Gastroesophageal sphincter (tissue), 4 donors: Measurements from ENCODE around the gene CMTM7. TPM values are rescaled to one million over a fixed set of nuclear protein-coding genes. Genes with fewer than 3 reads are reported as not detected.

Source experiments
- ATAC-seq: fragments of 150-250 bp; one replicate; pipeline ENCODE4 v1.9.1; 2016; ENCODE audit warnings: mild to moderate bottlenecking, moderate library complexity
- H3K27ac ChIP-seq, 4 donors: fragments of 200-600 bp; sonication (generic) in 3 of 4; 1 replicate in 3 of 4; 2 replicates in 1 of 4; pipeline ENCODE4 v1.5.1; 2016 to 2019
- H3K27me3 ChIP-seq: fragments of 200-600 bp; sonication (generic); one replicate; pipeline ENCODE4 v1.5.1; 2019
- H3K36me3 ChIP-seq, 2 donors: fragments of 200-600 bp; sonication (generic); one replicate each; pipeline ENCODE4 v1.5.1; 2019; ENCODE audit warnings: control low read depth in 1 of 2
- H3K4me1 ChIP-seq, 3 donors: fragments of 200-600 bp; sonication (generic); 1 replicate in 2 of 3; 2 replicates in 1 of 3; pipeline ENCODE4 v1.5.1; 2016 to 2019; ENCODE audit warnings: control low read depth in 2 of 3
- H3K4me3 ChIP-seq, 2 donors: fragments of 200-600 bp; sonication (generic); one replicate each; pipeline ENCODE4 v1.5.1; 2019; ENCODE audit warnings: mild to moderate bottlenecking in 1 of 2, moderate library complexity in 1 of 2
- H3K9me3 ChIP-seq, 3 donors: fragments of 200-600 bp; sonication (generic); one replicate each; pipeline ENCODE4 v1.5.1; 2017 to 2019; ENCODE audit warnings: control low read depth in 2 of 3
- EP300 ChIP-seq: sonication (generic); formaldehyde crosslinking; IDR thresholded peaks from one replicate; pipeline ENCODE4 v1.6.1; 2017; ENCODE audit warnings: antibody characterized with exemption, mild to moderate bottlenecking
- POLR2A ChIP-seq, 2 donors: fragments of 450-650 bp; IDR thresholded peaks; one replicate each; pipeline ENCODE4 v1.6.1; 2017; ENCODE audit warnings: antibody characterized with exemption in 2 of 2, mild to moderate bottlenecking in 2 of 2, moderate library complexity in 1 of 2
- POLR2AphosphoS5 ChIP-seq: sonication (generic); formaldehyde crosslinking; IDR thresholded peaks from one replicate; pipeline ENCODE4 v1.6.1; 2017; ENCODE audit warnings: antibody characterized with exemption
- WGBS, 2 donors: methylation state at CpG; one replicate each; pipeline ENCODE4 v1.1.5; 2018; ENCODE audit warnings: low coverage in 1 of 2; 5-methylcytosine and 5-hydroxymethylcytosine counted together
- total RNA-seq, 4 donors: library from RNA; depleted of rRNA; stranded (reverse); fragments of >200 nt; gene quantifications; one replicate each; pipeline ENCODE4 v1.1.0, GENCODE V29; 2016
- TF ChIP-seq, protein P1 (sequence below), 4 experiments: fragments of 200-600 bp in 2 of 4; fragments of 450-650 bp in 2 of 4; sonication (generic) in 1 of 4; IDR thresholded peaks; one replicate each; pipeline ENCODE4 v1.5.1; 2017 to 2019; ENCODE audit warnings: antibody characterized with exemption in 4 of 4, mild to moderate bottlenecking in 2 of 4, moderate library complexity in 2 of 4

Gene CMTM7
- total RNA-seq, 4 donors from 2014 or later = 2.9 to 7.0 (median 6.5) TPM

GRCh38 chr3:32392536-32393302 is 1.1 kb downstream of the CMTM7 start:
- Histone ChIP-seq H3K4me1 (peaks cover 0 to 23% (median 0%) of the 10 kb centered on the region in 3 donors), H3K27me3 (no peaks in the 10 kb centered on the region), H3K27ac (peak overlapping the region in 3 of 4 donors; percentile 68 to 83 (median 77)), H3K4me3 (peak overlapping the region; percentile 43 to 80), H3K9me3 (no peaks in the 10 kb centered on the region), H3K36me3 (no peaks in the 10 kb centered on the region)
- ATAC-seq = peak; percentile 37
- WGBS, 2 donors = 34 to 59% methylated on average over 3 to 5 of the region's 18 CpGs
- TF ChIP-seq POLR2AphosphoS5 = no peak
- TF ChIP-seq, protein P1, sequence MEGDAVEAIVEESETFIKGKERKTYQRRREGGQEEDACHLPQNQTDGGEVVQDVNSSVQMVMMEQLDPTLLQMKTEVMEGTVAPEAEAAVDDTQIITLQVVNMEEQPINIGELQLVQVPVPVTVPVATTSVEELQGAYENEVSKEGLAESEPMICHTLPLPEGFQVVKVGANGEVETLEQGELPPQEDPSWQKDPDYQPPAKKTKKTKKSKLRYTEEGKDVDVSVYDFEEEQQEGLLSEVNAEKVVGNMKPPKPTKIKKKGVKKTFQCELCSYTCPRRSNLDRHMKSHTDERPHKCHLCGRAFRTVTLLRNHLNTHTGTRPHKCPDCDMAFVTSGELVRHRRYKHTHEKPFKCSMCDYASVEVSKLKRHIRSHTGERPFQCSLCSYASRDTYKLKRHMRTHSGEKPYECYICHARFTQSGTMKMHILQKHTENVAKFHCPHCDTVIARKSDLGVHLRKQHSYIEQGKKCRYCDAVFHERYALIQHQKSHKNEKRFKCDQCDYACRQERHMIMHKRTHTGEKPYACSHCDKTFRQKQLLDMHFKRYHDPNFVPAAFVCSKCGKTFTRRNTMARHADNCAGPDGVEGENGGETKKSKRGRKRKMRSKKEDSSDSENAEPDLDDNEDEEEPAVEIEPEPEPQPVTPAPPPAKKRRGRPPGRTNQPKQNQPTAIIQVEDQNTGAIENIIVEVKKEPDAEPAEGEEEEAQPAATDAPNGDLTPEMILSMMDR (IDR thresholded peaks at IDR 0.05) = no peak
- TF ChIP-seq POLR2A (IDR thresholded peaks at IDR 0.05) = no peak
- no peak for TF ChIP-seq EP300

DNA sequence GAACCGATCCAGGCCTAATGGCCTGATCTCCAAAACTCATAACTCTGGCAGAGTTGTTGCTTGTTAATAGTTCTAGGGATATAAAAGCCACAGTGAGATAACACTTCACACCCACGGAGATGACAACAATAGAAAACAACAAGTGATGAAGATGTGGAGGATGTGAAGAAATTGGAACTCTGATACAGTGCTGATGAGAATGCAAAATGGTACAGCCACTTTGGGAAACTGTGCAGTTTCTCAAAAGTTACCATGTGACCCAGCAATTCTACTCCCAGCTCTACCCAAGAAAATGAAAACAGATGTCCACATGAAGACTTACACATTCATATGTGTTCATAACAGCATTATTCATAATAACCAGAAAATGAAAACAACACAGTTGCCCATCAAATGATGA is 3.8 kb downstream of the CMTM7 start:
- no peak overlapping the region for H3K4me3 ChIP-seq
- no peaks in the 10 kb centered on the region for H3K27me3 ChIP-seq
- WGBS, 2 donors = 67 to 68% methylated on average over 1 to 2 of the region's 2 CpGs
- TF ChIP-seq EP300 = no peak
- H3K36me3 ChIP-seq = no peaks in the 10 kb centered on the region
- no peak for ATAC-seq
- H3K27ac ChIP-seq = no peak overlapping the region
- peaks cover 0 to 35% (median 0%) of the 10 kb centered on the region in 3 donors for H3K4me1 ChIP-seq
- H3K9me3 ChIP-seq = no peaks in the 10 kb centered on the region

- no peaks in the 10 kb centered on the region for H3K9me3 ChIP-seq
- TF ChIP-seq, protein P1 (IDR thresholded peaks at IDR 0.05) = no peak
- TF ChIP-seq POLR2A (IDR thresholded peaks at IDR 0.05) = no peak
- no peak for TF ChIP-seq EP300
- no peak for TF ChIP-seq POLR2AphosphoS5
- H3K27me3 ChIP-seq = no peaks in the 10 kb centered on the region
- ATAC-seq = no peak
- peaks cover 0 to 35% (median 6%) of the 10 kb centered on the region in 3 donors for H3K4me1 ChIP-seq
- no peak overlapping the region for H3K27ac ChIP-seq
- 43 to 62% methylated on average over 2 of the region's 2 CpGs for WGBS, 2 donors
- no peaks in the 10 kb centered on the region for H3K36me3 ChIP-seq
- H3K4me3 ChIP-seq = no peak overlapping the region
Observed at GRCh38 chr3:32397941-32398340, 6.3 kb downstream of the CMTM7 start.

GRCh38 chr3:32398531-32398930 is 6.9 kb downstream of the CMTM7 start:
- TF ChIP-seq, protein P1 (IDR thresholded peaks at IDR 0.05) = no peak
- TF ChIP-seq POLR2A (IDR thresholded peaks at IDR 0.05) = no peak
- TF ChIP-seq POLR2AphosphoS5 = no peak
- no peak for TF ChIP-seq EP300
- Histone ChIP-seq H3K4me1 (peaks cover 0 to 34% (median 6%) of the 10 kb centered on the region in 3 donors), H3K4me3 (no peak overlapping the region), H3K9me3 (no peaks in the 10 kb centered on the region), H3K36me3 (no peaks in the 10 kb centered on the region), H3K27me3 (no peaks in the 10 kb centered on the region), H3K27ac (peak overlapping the region in 1 of 4 donors; percentile 20)
- ATAC-seq = no peak
- WGBS, 2 donors = 58 to 76% methylated on average over 6 to 8 of the region's 10 CpGs

GRCh38 chr3:32399030-32399620 is 7.5 kb downstream of the CMTM7 start:
- Histone ChIP-seq H3K36me3 (no peaks in the 10 kb centered on the region), H3K9me3 (no peaks in the 10 kb centered on the region), H3K4me1 (peaks cover 0 to 34% (median 6%) of the 10 kb centered on the region in 3 donors), H3K27me3 (no peaks in the 10 kb centered on the region), H3K4me3 (no peak overlapping the region), H3K27ac (peak overlapping the region in 1 of 4 donors; percentile 20)
- 27% methylated on average over 2 of the region's 2 CpGs; no CpG with 5 or more reads in 1 of the 2 donors for WGBS, 2 donors
- ATAC-seq = no peak
- TF ChIP-seq POLR2AphosphoS5 (no peak), EP300 (no peak), POLR2A (IDR thresholded peaks at IDR 0.05) (no peak)
- TF ChIP-seq, protein P1 (IDR thresholded peaks at IDR 0.05) = peak; percentile 27 to 57 (median 38)
